GM19397 (cell line): ENCODE results near the gene HELZ.

Source experiments
- ATAC-seq: cut with Tn5 transposase; IDR thresholded peaks from one replicate; pipeline ENCODE4 v1.9.1; 2021; ENCODE audit warnings: mild to moderate bottlenecking, moderate library complexity; ENCODE audit not compliant: unreplicated experiment

HELZ gene

GRCh38 chr17:67035131-67036083 is 209.6 kb downstream of the HELZ start:
- no peak for ATAC-seq

GRCh38 chr17:67033613-67034012 is 211.4 kb downstream of the HELZ start:
- ATAC-seq: no peak

- ATAC-seq: no peak
These were observed 212.0 kb downstream of the HELZ start for GRCh38 chr17:67032985-67033384.

- no peak for ATAC-seq
These were observed 212.6 kb downstream of the HELZ start for GRCh38 chr17:67032382-67032781.

- ATAC-seq: no peak
These were observed 214.4 kb downstream of the HELZ start for GRCh38 chr17:67030641-67031040.

- ATAC-seq: no peak
These were observed 217.9 kb downstream of the HELZ start for GRCh38 chr17:67027031-67027628.

- no peak for ATAC-seq
These were observed 218.7 kb downstream of the HELZ start for GRCh38 chr17:67026341-67026740.

- no peak for ATAC-seq
These were observed 219.7 kb downstream of the HELZ start for GRCh38 chr17:67025216-67025792.

- no peak for ATAC-seq
These were observed 220.3 kb downstream of the HELZ start for GRCh38 chr17:67024736-67025135.

GRCh38 chr17:67022451-67022810 is 222.6 kb downstream of the HELZ start:
- ATAC-seq: no peak

GRCh38 chr17:67021743-67022450 is 223.1 kb downstream of the HELZ start:
- ATAC-seq: no peak

GRCh38 chr17:67021196-67021595 is 223.8 kb downstream of the HELZ start:
- ATAC-seq: no peak
